HEK293 (cell line): Measurements from ENCODE around the gene CNPY4.
A peak's percentile ranks its signal among the peaks of the same experiment; 100 is the strongest.

Experiments used
- CTCF ChIA-PET: fragments of 350-600 bp; formaldehyde crosslinking; extraction: SDS; loops from one replicate; lab custom pipeline; 2021; ENCODE audit warnings: antibody characterized with exemption; lab: Yijun Ruan, JAX
- POLR2A ChIA-PET: fragments of 300-600 bp; formaldehyde crosslinking; extraction: SDS; loops from one replicate; lab custom pipeline; 2020; ENCODE audit warnings: antibody characterized with exemption, inconsistent platforms; lab: Yijun Ruan, JAX
- H3K27ac ChIP-seq: fragments of 200-500 bp; sonication (Bioruptor generic); 2 replicates; pipeline ENCODE4 v1.5.1; 2014; ENCODE audit warnings: low read depth, low read length, control low read depth, inconsistent platforms; ENCODE audit errors: extremely low read depth
- H3K36me3 ChIP-seq, 2 experiments: fragments of 200-500 bp in 1 of 2; sonication (Bioruptor generic) in 1 of 2; 1 replicate in 1 of 2; 2 replicates in 1 of 2; pipeline ENCODE4 v1.5.1; 2014 to 2017; ENCODE audit warnings: inconsistent platforms in 2 of 2, low read length in 2 of 2; ENCODE audit not compliant: control insufficient read depth in 2 of 2, insufficient read depth in 1 of 2
- H3K4me1 ChIP-seq: fragments of 200-500 bp; sonication (Bioruptor generic); 2 replicates; pipeline ENCODE4 v1.5.1; 2014; ENCODE audit warnings: mild to moderate bottlenecking, low read length, inconsistent platforms; ENCODE audit not compliant: control insufficient read depth, insufficient read depth
- H3K4me3 ChIP-seq: 2 replicates; pipeline ENCODE4 v1.5.1; 2011; ENCODE audit warnings: low read depth, mild to moderate bottlenecking, control low read depth, low read length, moderate library complexity
- H3K9me3 ChIP-seq: fragments of 200-500 bp; sonication (Bioruptor generic); 2 replicates; pipeline ENCODE4 v1.5.1; 2014; ENCODE audit warnings: low read depth, low read length, inconsistent platforms; ENCODE audit not compliant: control insufficient read depth, insufficient read depth
- BCL6B ChIP-seq: fragments of 450-650 bp; formaldehyde crosslinking; IDR thresholded peaks from 2 replicates; pipeline ENCODE4 v1.5.1; 2017; ENCODE audit warnings: missing biosample characterization, missing genetic modification characterization
- GLI2 ChIP-seq: fragments of 450-650 bp; formaldehyde crosslinking; IDR thresholded peaks from 2 replicates; pipeline ENCODE4; 2017; ENCODE audit warnings: missing biosample characterization, missing genetic modification characterization, low read depth, borderline replicate concordance
- HOXA7 ChIP-seq: sonication (generic); formaldehyde crosslinking; IDR thresholded peaks from 2 replicates; pipeline ENCODE4 v1.8.1; 2022; ENCODE audit warnings: missing genetic modification reagents, borderline replicate concordance
- HOXD13 ChIP-seq: sonication (generic); formaldehyde crosslinking; IDR thresholded peaks from 2 replicates; pipeline ENCODE4 v1.8.0; 2022; ENCODE audit warnings: missing genetic modification reagents, borderline replicate concordance
- PBX3 ChIP-seq: sonication (generic); formaldehyde crosslinking; IDR thresholded peaks from 2 replicates; pipeline ENCODE4 v1.8.1; 2022; ENCODE audit warnings: mild to moderate bottlenecking, moderate library complexity, missing genetic modification reagents
- PRDM1 ChIP-seq: fragments of 450-650 bp; formaldehyde crosslinking; IDR thresholded peaks from 2 replicates; pipeline ENCODE4; 2016; ENCODE audit warnings: missing biosample characterization, missing genetic modification characterization
- PRDM10 ChIP-seq: fragments of 450-650 bp; formaldehyde crosslinking; IDR thresholded peaks from 2 replicates; pipeline ENCODE4 v1.5.1; 2016; ENCODE audit warnings: missing biosample characterization, missing genetic modification characterization
- ZFP69B ChIP-seq: fragments of 450-650 bp; formaldehyde crosslinking; IDR thresholded peaks from 2 replicates; pipeline ENCODE4 v1.5.1; 2016; ENCODE audit warnings: missing biosample characterization, missing genetic modification characterization
- ZNF133 ChIP-seq: fragments of 450-650 bp; formaldehyde crosslinking; IDR thresholded peaks from 2 replicates; pipeline ENCODE4 v1.5.1; 2016; ENCODE audit warnings: missing biosample characterization, missing genetic modification characterization
- ZNF155 ChIP-seq: fragments of 450-650 bp; formaldehyde crosslinking; IDR thresholded peaks from 2 replicates; pipeline ENCODE4 v1.5.1; 2016; ENCODE audit warnings: missing biosample characterization, missing genetic modification characterization
- ZNF16 ChIP-seq: fragments of 450-650 bp; formaldehyde crosslinking; IDR thresholded peaks from 2 replicates; pipeline ENCODE4 v1.5.1; 2016; ENCODE audit warnings: low read depth, missing biosample characterization, missing genetic modification characterization
- ZNF26 ChIP-seq: fragments of 450-650 bp; formaldehyde crosslinking; IDR thresholded peaks from 2 replicates; pipeline ENCODE4 v1.5.1; 2016; ENCODE audit warnings: missing biosample characterization, missing genetic modification characterization
- ZNF280C ChIP-seq: fragments of 450-650 bp; formaldehyde crosslinking; IDR thresholded peaks from 2 replicates; pipeline ENCODE4 v1.5.1; 2016; ENCODE audit warnings: missing biosample characterization, missing genetic modification characterization
- ZNF394 ChIP-seq: fragments of 450-650 bp; formaldehyde crosslinking; IDR thresholded peaks from 2 replicates; pipeline ENCODE4 v1.5.1; 2016; ENCODE audit warnings: missing biosample characterization, missing genetic modification characterization, mild to moderate bottlenecking, moderate library complexity, borderline replicate concordance
- ZNF404 ChIP-seq: fragments of 450-650 bp; formaldehyde crosslinking; IDR thresholded peaks from 2 replicates; pipeline ENCODE4 v1.5.1; 2017; ENCODE audit warnings: missing biosample characterization, missing genetic modification characterization
- ZNF488 ChIP-seq: fragments of 450-650 bp; formaldehyde crosslinking; IDR thresholded peaks from 2 replicates; pipeline ENCODE4 v1.5.1; 2016; ENCODE audit warnings: missing biosample characterization, missing genetic modification characterization
- ZNF664 ChIP-seq: fragments of 450-650 bp; formaldehyde crosslinking; IDR thresholded peaks from 2 replicates; pipeline ENCODE4 v1.5.1; 2016; ENCODE audit warnings: missing biosample characterization, missing genetic modification characterization
- ZNF830 ChIP-seq: fragments of 450-650 bp; IDR thresholded peaks from 2 replicates; pipeline ENCODE4 v1.5.0; 2018; ENCODE audit warnings: missing biosample characterization, missing genetic modification characterization, low read depth, mild to moderate bottlenecking, moderate library complexity
- ZSCAN23 ChIP-seq: fragments of 450-650 bp; formaldehyde crosslinking; IDR thresholded peaks from 2 replicates; pipeline ENCODE4 v1.5.1; 2016; ENCODE audit warnings: missing biosample characterization, missing genetic modification characterization

CNPY4 gene

GRCh38 chr7:100085515-100085914 lies 33.9 kb upstream of the CNPY4 start:
- Histone ChIP-seq H3K27ac (no peak overlapping the region), H3K9me3 (no peaks in the 10 kb centered on the region), H3K4me3 (no peak overlapping the region), H3K36me3 (peaks cover 3 to 4% of the 10 kb centered on the region in 2 experiments; a peak in 2 of 3 replicates), H3K4me1 (peaks cover 8% of the 10 kb centered on the region)
- ChIA-PET CTCF (interaction anchor here (1.3 kb wide), 1 partner anchor 47 kb away, joined by 4 read pairs; no protein-coding TSS in a partner anchor), POLR2A (no interaction called here)
- TF ChIP-seq PBX3 (CRISPR knock-in tag) (no peak), ZNF26 (tag by site-specific recombination) (no peak), ZNF488 (tag by site-specific recombination) (no peak), PRDM10 (tag by site-specific recombination) (0 out of 2 replicates have a peak, but pooled peaks have one; percentile 8), ZNF404 (tag by site-specific recombination) (no peak), GLI2 (tag by site-specific recombination) (no peak), BCL6B (tag by site-specific recombination) (0 out of 2 replicates have a peak, but pooled peaks have one; percentile 23), HOXD13 (no peak)

GRCh38 chr7:100087055-100087750 lies 32.2 kb upstream of the CNPY4 start:
- no peaks in the 10 kb centered on the region for H3K9me3 ChIP-seq
- H3K4me1 ChIP-seq, result peaks cover 8% of the 10 kb centered on the region
- peaks cover 8 to 20% of the 10 kb centered on the region in 2 experiments for H3K36me3 ChIP-seq
- no peak overlapping the region for H3K4me3 ChIP-seq
- POLR2A ChIA-PET, result interaction anchor here (7.9 kb wide), 1 partner anchor 13 kb away, joined by 115 read pairs; the partner anchor contains the start of genes AP4M1 and MCM7
- CTCF ChIA-PET, result no interaction called here
- no peak overlapping the region for H3K27ac ChIP-seq
- TF ChIP-seq ZNF155 (tag by site-specific recombination), result no peak
- TF ChIP-seq ZNF280C, result no peak
- TF ChIP-seq ZNF133 (tag by site-specific recombination), result no peak
- TF ChIP-seq HOXA7, result no peak
- no peak for TF ChIP-seq ZNF394 (tag by site-specific recombination)
- no peak for TF ChIP-seq ZNF664
- no peak for TF ChIP-seq ZNF830
- no peak for TF ChIP-seq PRDM1 (tag by site-specific recombination)
- TF ChIP-seq ZFP69B, result no peak
- TF ChIP-seq ZSCAN23 (tag by site-specific recombination), result no peak
- no peak for TF ChIP-seq ZNF16 (tag by site-specific recombination)
